ENCODE data around the gene GALNT14. TPM values are rescaled to one million over a fixed set of nuclear protein-coding genes. Genes with fewer than 3 reads are reported as not detected.

The GALNT14 gene
- total and polyA plus RNA-seq, 9 of the 15 experiments (the other 6 are each of a cell fraction or from before 2014, with no cell fraction given): 0.11 TPM; not detected in 8

DNA sequence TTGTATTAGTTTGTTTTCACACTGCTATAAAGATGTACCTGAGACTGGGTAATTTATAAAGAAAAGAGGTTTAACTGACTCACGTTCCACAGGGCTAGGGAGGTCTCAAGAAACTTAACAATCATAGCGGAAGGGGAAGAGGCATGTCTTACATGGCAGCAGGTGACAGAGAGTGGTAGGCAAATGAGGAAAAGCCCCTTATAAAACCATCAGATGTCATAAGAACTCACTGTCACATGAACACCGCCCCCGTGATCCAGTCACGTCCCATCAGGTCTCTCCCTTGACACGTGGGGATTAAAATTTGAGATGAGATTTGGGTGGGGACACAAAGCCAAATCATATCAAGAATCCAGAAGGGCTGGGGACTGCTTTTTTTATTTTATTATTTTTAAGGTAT lies 120.0 kb downstream of the GALNT14 start:
- Histone ChIP-seq H3K4me2 (ENCODE audit: insufficient read depth, low read length) (no peak overlapping the region), H3K27ac (ENCODE audit: extremely low read depth, low read depth, low read length) (no peak overlapping the region), H3K9me1 (ENCODE audit: control insufficient read depth, insufficient read depth, low read length) (no peaks in the 10 kb centered on the region), H4K20me1 (replicated peaks; ENCODE audit: control insufficient read depth, insufficient read depth, low read length) (no peaks in the 10 kb centered on the region), H3K9me3 (replicated peaks; ENCODE audit: control insufficient read depth, insufficient read depth, low read depth, low read length) (no peaks in the 10 kb centered on the region), H3K27me3 (ENCODE audit: control insufficient read depth in 2 of 2, insufficient read depth in 2 of 2, low read length in 2 of 2) (peaks cover 0 to 7% of the 10 kb centered on the region in 2 experiments; a peak in 1 of 5 replicates), H3K4me3 (no peak overlapping the region), H3K79me2 (ENCODE audit: control insufficient read depth, insufficient read depth, low read length) (no peaks in the 10 kb centered on the region), H2AFZ (ENCODE audit: low read depth, low read length) (no peak overlapping the region), H3K4me1 (replicated peaks in 1 of 2; ENCODE audit: control insufficient read depth in 2 of 2, insufficient read depth in 2 of 2, low read length in 2 of 2) (no peaks in the 10 kb centered on the region), H3K36me3 (ENCODE audit: control insufficient read depth, insufficient read depth, low read length) (no peaks in the 10 kb centered on the region), H3K9ac (ENCODE audit: insufficient read depth in 1 of 2, low read depth in 2 of 2, low read length in 2 of 2) (no peak overlapping the region)
- CTCF ChIA-PET (ENCODE audit: low intra/inter-chr PET ratio): no interaction called here
- DNase-seq (ENCODE audit: extremely low read depth in 1 of 4, low spot score in 3 of 4) (no peak), ATAC-seq (no peak), FAIRE-seq (no peak)
- in situ Hi-C loops (cut with MboI) (no loop called here), intact Hi-C loops (cut with micrococcal nuclease) (no loop called here)
- BruUV-seq (replicated peaks): no TSS peak
- POLR2A ChIA-PET: no interaction called here
- 0% methylated on average over 6 of the region's 6 CpGs for WGBS (ENCODE audit: insufficient coverage, low coverage, missing lambda C conversion rate)
- TF ChIP-seq MEF2D (tag; conservative IDR thresholded peaks at IDR 0.05; ENCODE audit: low read depth) (no peak), MAFK (IDR thresholded peaks at IDR 0.05; ENCODE audit: low read length) (no peak), NCOA2 (IDR thresholded peaks at IDR 0.05; ENCODE audit: partially characterized antibody in 2 of 2) (no peak), BDP1 (IDR thresholded peaks at IDR 0.05; ENCODE audit: insufficient read depth, insufficient read length) (no peak), NR2F6 (CRISPR knock-in tag; IDR thresholded peaks at IDR 0.05) (no peak), SAP30 (IDR thresholded peaks at IDR 0.05; ENCODE audit: borderline replicate concordance, insufficient read depth, low read depth, low read length, poor library complexity, severe bottlenecking) (no peak), RBBP5 (IDR thresholded peaks at IDR 0.05; ENCODE audit: borderline replicate concordance, insufficient read depth, low read length, poor library complexity, severe bottlenecking) (no peak), MCM2 (IDR thresholded peaks at IDR 0.05; ENCODE audit: low read depth) (no peak), ZNF57 (CRISPR knock-in tag; IDR thresholded peaks at IDR 0.05) (no peak), NRF1 (conservative IDR thresholded peaks at IDR 0.05 in 1 of 2, IDR thresholded peaks at IDR 0.05 in 1 of 2) (no peak)
- TF ChIP-seq, protein P1, sequence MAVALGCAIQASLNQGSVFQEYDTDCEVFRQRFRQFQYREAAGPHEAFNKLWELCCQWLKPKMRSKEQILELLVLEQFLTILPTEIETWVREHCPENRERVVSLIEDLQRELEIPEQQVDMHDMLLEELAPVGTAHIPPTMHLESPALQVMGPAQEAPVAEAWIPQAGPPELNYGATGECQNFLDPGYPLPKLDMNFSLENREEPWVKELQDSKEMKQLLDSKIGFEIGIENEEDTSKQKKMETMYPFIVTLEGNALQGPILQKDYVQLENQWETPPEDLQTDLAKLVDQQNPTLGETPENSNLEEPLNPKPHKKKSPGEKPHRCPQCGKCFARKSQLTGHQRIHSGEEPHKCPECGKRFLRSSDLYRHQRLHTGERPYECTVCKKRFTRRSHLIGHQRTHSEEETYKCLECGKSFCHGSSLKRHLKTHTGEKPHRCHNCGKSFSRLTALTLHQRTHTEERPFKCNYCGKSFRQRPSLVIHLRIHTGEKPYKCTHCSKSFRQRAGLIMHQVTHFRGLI (CRISPR knock-in tag; IDR thresholded peaks at IDR 0.05): no peak
- TF ChIP-seq, protein P2, sequence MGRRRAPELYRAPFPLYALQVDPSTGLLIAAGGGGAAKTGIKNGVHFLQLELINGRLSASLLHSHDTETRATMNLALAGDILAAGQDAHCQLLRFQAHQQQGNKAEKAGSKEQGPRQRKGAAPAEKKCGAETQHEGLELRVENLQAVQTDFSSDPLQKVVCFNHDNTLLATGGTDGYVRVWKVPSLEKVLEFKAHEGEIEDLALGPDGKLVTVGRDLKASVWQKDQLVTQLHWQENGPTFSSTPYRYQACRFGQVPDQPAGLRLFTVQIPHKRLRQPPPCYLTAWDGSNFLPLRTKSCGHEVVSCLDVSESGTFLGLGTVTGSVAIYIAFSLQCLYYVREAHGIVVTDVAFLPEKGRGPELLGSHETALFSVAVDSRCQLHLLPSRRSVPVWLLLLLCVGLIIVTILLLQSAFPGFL (CRISPR knock-in tag; IDR thresholded peaks at IDR 0.05): no peak
- TF ChIP-seq, protein P3, sequence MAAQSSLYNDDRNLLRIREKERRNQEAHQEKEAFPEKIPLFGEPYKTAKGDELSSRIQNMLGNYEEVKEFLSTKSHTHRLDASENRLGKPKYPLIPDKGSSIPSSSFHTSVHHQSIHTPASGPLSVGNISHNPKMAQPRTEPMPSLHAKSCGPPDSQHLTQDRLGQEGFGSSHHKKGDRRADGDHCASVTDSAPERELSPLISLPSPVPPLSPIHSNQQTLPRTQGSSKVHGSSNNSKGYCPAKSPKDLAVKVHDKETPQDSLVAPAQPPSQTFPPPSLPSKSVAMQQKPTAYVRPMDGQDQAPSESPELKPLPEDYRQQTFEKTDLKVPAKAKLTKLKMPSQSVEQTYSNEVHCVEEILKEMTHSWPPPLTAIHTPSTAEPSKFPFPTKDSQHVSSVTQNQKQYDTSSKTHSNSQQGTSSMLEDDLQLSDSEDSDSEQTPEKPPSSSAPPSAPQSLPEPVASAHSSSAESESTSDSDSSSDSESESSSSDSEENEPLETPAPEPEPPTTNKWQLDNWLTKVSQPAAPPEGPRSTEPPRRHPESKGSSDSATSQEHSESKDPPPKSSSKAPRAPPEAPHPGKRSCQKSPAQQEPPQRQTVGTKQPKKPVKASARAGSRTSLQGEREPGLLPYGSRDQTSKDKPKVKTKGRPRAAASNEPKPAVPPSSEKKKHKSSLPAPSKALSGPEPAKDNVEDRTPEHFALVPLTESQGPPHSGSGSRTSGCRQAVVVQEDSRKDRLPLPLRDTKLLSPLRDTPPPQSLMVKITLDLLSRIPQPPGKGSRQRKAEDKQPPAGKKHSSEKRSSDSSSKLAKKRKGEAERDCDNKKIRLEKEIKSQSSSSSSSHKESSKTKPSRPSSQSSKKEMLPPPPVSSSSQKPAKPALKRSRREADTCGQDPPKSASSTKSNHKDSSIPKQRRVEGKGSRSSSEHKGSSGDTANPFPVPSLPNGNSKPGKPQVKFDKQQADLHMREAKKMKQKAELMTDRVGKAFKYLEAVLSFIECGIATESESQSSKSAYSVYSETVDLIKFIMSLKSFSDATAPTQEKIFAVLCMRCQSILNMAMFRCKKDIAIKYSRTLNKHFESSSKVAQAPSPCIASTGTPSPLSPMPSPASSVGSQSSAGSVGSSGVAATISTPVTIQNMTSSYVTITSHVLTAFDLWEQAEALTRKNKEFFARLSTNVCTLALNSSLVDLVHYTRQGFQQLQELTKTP (IDR thresholded peaks at IDR 0.05; ENCODE audit: low read depth in 1 of 2, partially characterized antibody in 2 of 2): no peak
- TF ChIP-seq, protein P4, sequence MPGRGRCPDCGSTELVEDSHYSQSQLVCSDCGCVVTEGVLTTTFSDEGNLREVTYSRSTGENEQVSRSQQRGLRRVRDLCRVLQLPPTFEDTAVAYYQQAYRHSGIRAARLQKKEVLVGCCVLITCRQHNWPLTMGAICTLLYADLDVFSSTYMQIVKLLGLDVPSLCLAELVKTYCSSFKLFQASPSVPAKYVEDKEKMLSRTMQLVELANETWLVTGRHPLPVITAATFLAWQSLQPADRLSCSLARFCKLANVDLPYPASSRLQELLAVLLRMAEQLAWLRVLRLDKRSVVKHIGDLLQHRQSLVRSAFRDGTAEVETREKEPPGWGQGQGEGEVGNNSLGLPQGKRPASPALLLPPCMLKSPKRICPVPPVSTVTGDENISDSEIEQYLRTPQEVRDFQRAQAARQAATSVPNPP (IDR thresholded peaks at IDR 0.05; ENCODE audit: borderline replicate concordance, insufficient read depth, insufficient read length): no peak
